MM.1S (cell line): ENCODE data around the gene MUC5B.
"Not testable (repeated sequence)": the region's sequence is repeated elsewhere in the genome, so short reads cannot be mapped to it uniquely, and the experiment has no call there.

Experiments
- DNase-seq: peaks from one replicate; pipeline ENCODE4 v3.0.0-alpha.2; 2015
- H2AFZ ChIP-seq: fragments of 300-600 bp; sonication (generic); 2 replicates; pipeline ENCODE4 v1.6.0; 2016; ENCODE audit warnings: antibody characterized with exemption, low read length
- H3F3A ChIP-seq: fragments of 300-600 bp; sonication (generic); 2 replicates; pipeline ENCODE4 v1.6.1; 2016; ENCODE audit warnings: mild to moderate bottlenecking, antibody characterized with exemption, low read length, moderate library complexity, mixed read lengths; ENCODE audit not compliant: insufficient read depth
- H3K27ac ChIP-seq: fragments of 300-600 bp; sonication (generic); 2 replicates; pipeline ENCODE4 v1.5.1; 2016; ENCODE audit warnings: mild to moderate bottlenecking, low read length
- H3K27me3 ChIP-seq: fragments of 300-600 bp; sonication (generic); replicated peaks from 2 replicates; pipeline ENCODE4 v1.6.0; 2016; ENCODE audit warnings: low read length; ENCODE audit not compliant: insufficient read depth
- H3K36me3 ChIP-seq: fragments of 300-600 bp; sonication (generic); replicated peaks from 2 replicates; pipeline ENCODE4 v1.6.1; 2016; ENCODE audit warnings: mild to moderate bottlenecking, low read length, mixed read lengths; ENCODE audit not compliant: insufficient read depth
- H3K4me1 ChIP-seq: fragments of 300-600 bp; sonication (generic); 2 replicates; pipeline ENCODE4 v1.6.1; 2016; ENCODE audit warnings: low read length, mixed read lengths
- H3K4me2 ChIP-seq: fragments of 300-600 bp; sonication (generic); 2 replicates; pipeline ENCODE4 v1.6.0; 2016; ENCODE audit warnings: low read depth, low read length
- H3K4me3 ChIP-seq: fragments of 300-600 bp; sonication (generic); 2 replicates; pipeline ENCODE4 v1.5.1; 2016; ENCODE audit warnings: low read length, mixed read lengths
- H3K79me2 ChIP-seq: fragments of 300-600 bp; sonication (generic); 2 replicates; pipeline ENCODE4 v1.6.1; 2016; ENCODE audit warnings: mixed run types, low read length, mixed read lengths
- H3K9ac ChIP-seq: fragments of 300-600 bp; sonication (generic); 2 replicates; pipeline ENCODE4 v1.6.1; 2016; ENCODE audit warnings: low read length, mixed read lengths
- H3K9me2 ChIP-seq: fragments of 300-600 bp; sonication (generic); replicated peaks from 2 replicates; pipeline ENCODE4 v1.6.1; 2016; ENCODE audit warnings: mild to moderate bottlenecking, low read length, mixed read lengths; ENCODE audit not compliant: insufficient read depth
- H3K9me3 ChIP-seq: fragments of 300-600 bp; sonication (generic); replicated peaks from 2 replicates; pipeline ENCODE4 v1.6.1; 2016; ENCODE audit warnings: mild to moderate bottlenecking, low read length, mixed read lengths; ENCODE audit not compliant: insufficient read depth
- H4K20me1 ChIP-seq: fragments of 300-600 bp; sonication (generic); 2 replicates; pipeline ENCODE4 v1.6.1; 2016; ENCODE audit warnings: mild to moderate bottlenecking, low read length, moderate library complexity, mixed read lengths; ENCODE audit not compliant: insufficient read depth
- CTCF ChIP-seq: fragments of 300-600 bp; sonication (generic); IDR thresholded peaks from 2 replicates; pipeline ENCODE4 v1.5.1; 2016; ENCODE audit warnings: antibody characterized with exemption, low read length, mixed read lengths
- EZH2 ChIP-seq: fragments of 300-600 bp; sonication (generic); optimal IDR thresholded peaks from 2 replicates; pipeline ENCODE3; 2017; ENCODE audit warnings: low read depth, mild to moderate bottlenecking, antibody characterized with exemption, low read length, mixed read lengths
- EZH2phosphoT487 ChIP-seq: fragments of 300-600 bp; sonication (generic); IDR thresholded peaks from 2 replicates; pipeline ENCODE4 v1.6.1; 2018; ENCODE audit warnings: antibody characterized with exemption, low read length

The MUC5B gene

GRCh38 chr11:1211838-1212237 lies 11.0 kb upstream of the MUC5B start:
- Histone ChIP-seq H3K36me3 (no peaks in the 10 kb centered on the region), H3F3A (no peaks in the 10 kb centered on the region), H3K9me3 (no peaks in the 10 kb centered on the region), H3K9me2 (no peaks in the 10 kb centered on the region), H4K20me1 (no peaks in the 10 kb centered on the region), H3K4me1 (no peaks in the 10 kb centered on the region), H2AFZ (no peak overlapping the region), H3K4me3 (no peak overlapping the region), H3K79me2 (no peaks in the 10 kb centered on the region), H3K27ac (no peak overlapping the region), H3K27me3 (peaks cover 93% of the 10 kb centered on the region), H3K4me2 (no peak overlapping the region), H3K9ac (no peak overlapping the region)
- no peak for TF ChIP-seq CTCF
- TF ChIP-seq EZH2, result no peak
- no peak for TF ChIP-seq EZH2phosphoT487
- DNase-seq, result peak; percentile 3

DNA sequence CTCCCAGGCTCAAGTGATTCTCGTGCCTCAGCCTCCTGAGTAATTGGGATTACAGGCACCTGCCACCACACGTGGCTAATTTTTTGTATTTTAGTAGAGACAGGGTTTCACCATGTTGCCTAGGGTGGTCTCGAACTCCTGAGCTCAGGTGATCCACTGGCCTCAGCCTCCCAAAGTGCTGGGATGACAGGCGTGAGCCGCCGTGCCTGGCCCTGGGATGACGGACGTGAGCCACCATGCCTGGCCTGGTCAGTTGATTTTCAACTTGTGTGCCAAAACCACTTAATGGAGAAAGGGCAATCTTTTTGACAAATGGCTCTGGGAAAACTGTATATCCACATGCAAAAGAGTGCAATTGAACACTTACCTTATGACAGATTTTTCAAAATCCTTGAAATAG lies 7.0 kb upstream of the MUC5B start:
- not testable (repeated sequence) for H2AFZ ChIP-seq, H3K4me1 ChIP-seq, H3K9me3 ChIP-seq, H3F3A ChIP-seq, H3K27ac ChIP-seq, DNase-seq, H3K36me3 ChIP-seq, H3K79me2 ChIP-seq, H3K4me2 ChIP-seq, H4K20me1 ChIP-seq, H3K9me2 ChIP-seq, H3K4me3 ChIP-seq, H3K9ac ChIP-seq
- peaks cover 94% of the 10 kb centered on the region for H3K27me3 ChIP-seq

GRCh38 chr11:1217151-1217550 lies 5.7 kb upstream of the MUC5B start:
- no peak overlapping the region for H3K9ac ChIP-seq
- DNase-seq, result no peak

More at GRCh38 chr11:1217151-1217550, 5.7 kb upstream of the MUC5B start:
- no peaks in the 10 kb centered on the region for H3F3A ChIP-seq
- no peaks in the 10 kb centered on the region for H3K36me3 ChIP-seq
- H3K9me3 ChIP-seq, result no peaks in the 10 kb centered on the region
- no peak overlapping the region for H2AFZ ChIP-seq
- H3K4me3 ChIP-seq, result no peak overlapping the region
- no peaks in the 10 kb centered on the region for H3K9me2 ChIP-seq
- H3K4me1 ChIP-seq, result no peaks in the 10 kb centered on the region
- TF ChIP-seq CTCF (no peak), EZH2phosphoT487 (no peak), EZH2 (no peak)
- H3K27ac ChIP-seq, result no peak overlapping the region
- H3K4me2 ChIP-seq, result no peak overlapping the region
- no peaks in the 10 kb centered on the region for H4K20me1 ChIP-seq
- H3K27me3 ChIP-seq, result peaks cover 94% of the 10 kb centered on the region
- H3K79me2 ChIP-seq, result no peaks in the 10 kb centered on the region
